Activated CD4-positive, alpha-beta T cell treated with anti-CD3 and anti-CD28 coated beads, Interleukin-2, amount 50 U/mL, for 4 hours (primary cell): ENCODE data around the gene FOXL1.

Source experiments
- DNase-seq, 2 experiments: peaks; one replicate each; pipeline ENCODE4 v3.0.0-alpha.2; 2020

The FOXL1 gene

DNA sequence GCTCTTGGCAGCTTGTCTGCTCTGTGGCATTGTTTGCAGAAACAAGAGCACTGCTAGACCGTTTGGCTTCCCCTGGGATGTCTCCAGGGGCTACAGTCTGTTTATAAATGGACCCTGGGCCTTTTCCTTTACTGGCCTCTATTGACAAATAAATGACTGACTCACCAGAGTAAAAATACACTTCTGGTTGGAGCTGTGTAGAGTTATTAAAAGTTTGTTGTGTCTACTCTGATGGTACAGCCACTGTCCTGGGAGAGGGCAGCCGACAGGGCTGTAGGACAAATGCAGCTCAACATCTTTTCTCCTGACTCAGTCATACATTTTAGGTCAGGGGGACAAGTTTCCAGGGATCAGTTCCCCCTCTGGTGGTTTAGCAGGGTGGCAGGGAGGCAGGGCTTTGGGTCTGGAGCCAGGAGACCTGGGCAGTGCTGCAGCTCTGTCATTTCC lies 30.0 kb downstream of the FOXL1 start:
- DNase-seq: no peak

DNA sequence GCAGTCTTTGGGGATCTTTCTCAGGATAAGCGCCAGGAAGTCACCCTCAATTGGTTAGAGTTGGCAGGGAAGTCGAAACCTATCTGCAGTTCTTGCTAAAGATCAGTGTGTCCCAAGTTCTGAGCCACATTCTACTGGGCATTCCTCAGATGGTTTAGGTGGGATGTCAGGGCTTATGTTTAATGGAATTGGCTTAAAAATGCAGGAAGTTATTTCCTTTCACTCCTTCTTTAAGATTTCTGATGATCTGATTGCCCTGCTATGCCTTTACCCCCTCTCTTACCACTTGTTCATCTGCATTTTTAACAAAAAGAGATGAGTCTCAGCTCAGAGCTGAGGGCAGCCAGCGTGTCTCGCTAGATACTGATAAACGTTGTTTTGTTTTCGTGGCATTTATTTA lies 30.8 kb downstream of the FOXL1 start:
- DNase-seq: no peak

DNA sequence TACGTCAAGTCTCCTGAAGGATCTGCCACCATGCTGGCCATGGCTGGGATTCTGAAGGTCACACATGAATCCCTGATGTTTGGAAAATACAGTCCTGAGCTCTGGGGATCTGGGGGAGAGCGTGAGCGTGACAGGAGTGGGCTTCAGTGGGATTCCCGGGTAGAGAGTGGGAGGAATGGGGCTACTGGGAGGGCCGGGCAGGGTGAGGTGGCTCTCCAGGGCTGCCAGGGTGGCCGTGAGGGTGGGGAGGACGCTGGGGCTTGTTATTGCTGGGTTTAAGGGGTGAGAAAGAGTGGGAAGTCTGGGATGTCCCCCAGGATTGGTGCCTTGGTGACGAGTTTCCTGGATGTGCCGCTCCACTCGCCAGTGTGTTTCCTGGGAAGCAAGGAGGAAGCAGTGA lies 31.3 kb downstream of the FOXL1 start:
- DNase-seq: no peak

DNA sequence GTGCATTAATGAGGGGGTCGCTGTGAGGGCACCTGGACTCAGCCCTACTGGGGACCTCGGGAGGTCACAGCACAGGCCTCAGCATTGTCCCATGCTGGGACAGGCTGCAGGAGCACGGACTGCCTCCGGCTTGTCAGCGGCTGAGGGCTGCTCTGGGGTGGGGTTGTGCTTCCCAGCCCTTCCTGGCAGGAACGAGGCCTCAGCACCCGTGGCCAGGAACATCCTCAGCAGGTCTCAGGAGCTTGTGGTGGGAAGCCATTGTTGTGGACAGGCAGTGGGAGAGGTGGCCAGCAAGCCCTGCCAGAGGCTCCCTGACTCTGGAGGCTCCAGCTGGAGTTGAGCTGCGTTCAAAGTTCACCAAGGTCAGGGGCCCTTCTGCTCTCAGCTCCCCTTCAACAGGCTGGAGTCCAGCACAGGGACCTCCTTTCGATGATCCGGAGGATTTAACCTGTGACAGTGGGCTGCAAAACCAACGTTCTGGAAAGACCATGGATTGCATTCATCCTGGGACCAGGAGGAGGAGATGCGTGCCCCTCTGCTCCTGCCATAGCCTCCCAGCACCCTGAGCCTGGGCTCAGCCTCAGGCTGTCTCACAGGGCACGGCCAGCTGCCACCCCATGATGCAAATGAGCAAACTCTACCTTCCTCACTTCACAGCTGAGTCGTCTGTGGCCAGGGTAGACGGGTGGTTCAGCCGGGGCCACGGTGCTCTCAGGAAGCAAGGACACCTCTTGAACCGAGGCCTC lies 32.6 kb downstream of the FOXL1 start:
- DNase-seq: no peak

DNA sequence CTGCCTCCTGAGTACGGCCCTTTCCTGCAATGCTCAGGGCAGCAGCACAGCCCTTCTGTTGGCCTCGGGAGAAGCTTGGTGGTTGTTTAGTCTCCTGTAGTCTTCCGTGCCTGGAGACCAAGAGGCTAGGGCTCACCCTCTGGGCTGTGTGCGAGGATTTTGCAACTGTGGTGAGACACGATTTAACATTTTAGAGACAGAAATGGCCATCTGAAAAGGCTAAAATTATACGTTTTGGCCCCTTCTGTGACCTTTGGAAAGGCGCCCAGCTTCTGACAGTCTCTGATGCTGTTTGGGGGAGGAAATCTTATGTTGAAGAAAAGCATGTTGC lies 33.1 kb downstream of the FOXL1 start:
- DNase-seq: no peak

DNA sequence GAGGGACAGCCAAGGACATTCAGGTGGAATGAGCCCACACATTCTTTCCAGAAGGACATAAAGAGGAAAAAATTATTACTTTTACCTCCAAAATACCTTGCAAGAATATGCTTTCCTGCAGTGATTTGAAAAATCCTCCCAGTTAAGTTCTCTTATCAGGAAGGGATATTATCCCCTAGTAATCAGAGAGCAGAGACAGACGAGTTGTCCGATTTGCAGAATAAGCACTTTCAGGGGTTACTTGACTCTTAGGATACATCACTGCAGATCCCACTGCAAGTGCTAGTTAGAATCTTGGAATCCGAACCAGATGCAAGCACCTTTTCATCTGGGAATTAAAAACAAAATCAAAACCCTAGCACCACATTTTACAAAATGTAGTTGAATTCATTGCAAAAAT lies 33.6 kb downstream of the FOXL1 start:
- no peak for DNase-seq

DNA sequence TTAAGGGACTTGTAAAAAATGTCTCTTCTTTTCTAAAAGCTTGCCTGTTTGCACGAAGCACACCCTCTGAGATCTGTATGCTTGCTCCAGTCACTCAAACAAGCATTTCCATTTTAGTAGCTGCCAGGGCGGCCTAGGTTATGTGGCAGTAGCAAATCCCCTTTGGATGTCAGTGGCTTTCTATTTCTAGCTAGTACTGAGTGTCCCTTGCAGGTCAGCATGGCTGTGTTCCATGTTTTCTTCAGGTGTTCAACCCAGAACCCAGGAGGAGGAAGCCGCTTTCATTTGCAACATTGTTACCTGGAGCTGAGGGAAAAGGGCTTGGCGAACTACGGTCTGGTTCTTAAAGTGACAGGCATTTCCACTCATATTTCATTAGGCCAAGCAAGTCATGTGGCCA lies 36.4 kb downstream of the FOXL1 start:
- DNase-seq: no peak

DNA sequence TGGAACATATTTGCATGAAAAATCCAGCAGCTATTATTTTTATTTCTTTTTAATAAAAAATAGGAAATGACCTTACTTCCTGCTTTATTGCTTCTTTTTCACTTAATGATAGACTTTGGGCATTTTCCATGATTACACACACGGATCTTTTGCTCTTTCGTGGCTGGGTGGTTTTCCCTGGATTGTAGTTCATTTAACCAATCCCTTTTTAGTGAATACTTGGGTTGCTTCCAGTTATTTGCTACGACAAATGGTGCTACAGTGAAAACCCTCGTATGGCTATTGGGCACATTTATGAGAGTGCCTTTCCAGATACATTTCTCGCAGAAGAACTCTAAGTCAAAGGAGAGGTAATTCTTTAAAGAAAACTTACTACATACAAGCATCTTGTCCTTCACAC lies 38.6 kb downstream of the FOXL1 start:
- no peak for DNase-seq

DNA sequence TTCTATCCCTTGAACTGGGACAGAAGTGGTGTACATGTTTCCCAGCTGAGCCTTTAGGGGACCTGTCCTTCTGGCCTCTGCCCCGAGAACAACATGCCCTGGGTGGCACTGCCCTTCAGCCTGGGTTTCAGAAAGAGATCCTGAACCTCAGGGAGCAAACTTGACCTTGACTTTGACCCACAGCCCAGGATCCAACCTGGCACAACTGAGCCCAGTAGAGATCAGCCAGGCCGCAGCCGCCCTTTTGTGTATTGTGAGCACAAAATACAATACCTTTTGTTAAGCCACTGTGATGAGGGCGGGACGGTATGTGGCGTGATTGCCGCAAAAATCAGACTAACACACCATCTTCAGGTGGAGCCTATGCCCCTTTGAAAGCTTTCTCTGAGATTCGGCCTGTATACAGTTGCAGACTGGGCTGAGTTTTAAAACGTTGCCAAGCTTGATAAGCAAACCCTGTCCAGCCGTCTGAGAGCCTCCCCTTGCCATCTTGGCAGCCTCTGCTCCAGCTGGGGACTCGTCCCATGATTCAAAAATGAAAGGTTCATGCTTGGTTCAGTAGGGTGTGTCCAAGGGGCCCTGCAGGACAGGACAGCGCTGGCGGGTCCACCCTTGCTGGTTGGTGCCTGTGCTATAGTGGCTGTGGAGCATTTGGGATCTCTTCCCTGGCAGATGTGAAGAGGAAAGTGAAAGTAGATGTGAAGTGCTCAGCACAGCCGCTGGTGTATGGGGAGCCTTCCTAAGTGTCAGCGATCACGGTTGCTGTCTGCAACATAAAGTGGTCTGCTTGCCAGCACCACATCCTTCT lies 40.3 kb downstream of the FOXL1 start:
- no peak for DNase-seq

DNA sequence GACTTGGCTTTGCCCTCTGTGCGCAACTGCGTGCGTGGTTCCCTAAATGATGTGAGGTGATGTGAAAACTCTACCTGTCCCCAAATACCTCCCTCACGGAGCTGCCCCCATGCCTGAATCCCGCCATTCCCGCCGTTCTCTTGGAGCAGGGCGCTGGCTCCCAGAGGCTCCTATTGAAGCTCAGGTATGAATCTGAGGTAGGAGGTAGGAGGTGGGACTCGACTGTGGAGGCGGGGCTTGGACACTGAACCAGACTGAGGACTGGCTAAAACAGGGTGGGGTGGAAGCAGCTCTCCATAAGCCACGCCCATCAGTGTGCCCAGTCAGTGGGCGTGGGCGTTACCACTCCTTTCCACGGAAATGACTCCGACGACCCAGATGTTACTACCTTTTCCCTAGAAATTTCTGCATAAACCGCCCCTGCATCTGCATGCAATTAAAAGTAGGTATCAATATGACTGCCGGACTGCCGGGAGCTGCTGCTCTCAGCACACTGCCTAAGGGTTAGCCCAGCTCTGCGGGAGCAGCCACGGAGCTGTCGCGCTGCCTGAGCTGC lies 41.0 kb downstream of the FOXL1 start:
- no peak for DNase-seq

DNA sequence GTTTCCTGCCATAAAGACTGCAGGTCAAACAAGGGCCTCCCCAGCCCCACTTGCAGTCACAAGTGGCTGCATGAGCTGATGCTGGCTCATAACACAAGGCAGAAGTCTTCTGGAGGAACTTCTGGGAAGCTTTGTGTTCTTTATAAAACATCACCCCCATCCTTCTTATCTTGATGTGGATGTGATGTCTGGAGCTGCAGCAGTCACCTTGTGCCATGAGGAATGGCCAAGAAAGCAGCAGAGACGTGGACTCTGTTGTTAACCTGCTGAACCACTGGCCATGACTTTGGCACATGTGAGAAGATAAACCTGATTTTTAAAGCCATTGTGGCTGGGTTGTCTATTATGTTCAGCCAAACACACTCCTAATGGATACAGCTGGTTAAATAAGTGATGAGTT lies 41.8 kb downstream of the FOXL1 start:
- DNase-seq: no peak

DNA sequence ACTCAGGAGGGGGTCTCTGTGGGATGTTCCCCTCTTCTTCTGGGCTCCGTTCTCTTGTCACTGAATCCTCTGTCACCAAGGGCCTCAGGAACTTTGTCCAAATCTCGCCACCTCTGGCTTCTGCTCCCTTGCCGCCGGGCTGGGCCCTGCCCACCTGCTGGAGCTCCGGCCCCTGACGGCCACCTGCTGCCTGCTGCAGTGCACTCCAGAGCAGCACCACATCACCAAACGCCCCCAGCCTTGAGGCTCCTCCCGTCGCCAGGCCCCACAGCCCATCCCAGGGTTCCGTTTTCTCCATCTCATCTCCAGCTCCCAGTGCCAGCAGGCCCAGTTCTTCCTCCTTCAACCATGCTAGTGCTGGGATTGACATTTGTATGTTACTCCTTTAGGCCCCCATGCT lies 43.6 kb downstream of the FOXL1 start:
- DNase-seq: no peak

DNA sequence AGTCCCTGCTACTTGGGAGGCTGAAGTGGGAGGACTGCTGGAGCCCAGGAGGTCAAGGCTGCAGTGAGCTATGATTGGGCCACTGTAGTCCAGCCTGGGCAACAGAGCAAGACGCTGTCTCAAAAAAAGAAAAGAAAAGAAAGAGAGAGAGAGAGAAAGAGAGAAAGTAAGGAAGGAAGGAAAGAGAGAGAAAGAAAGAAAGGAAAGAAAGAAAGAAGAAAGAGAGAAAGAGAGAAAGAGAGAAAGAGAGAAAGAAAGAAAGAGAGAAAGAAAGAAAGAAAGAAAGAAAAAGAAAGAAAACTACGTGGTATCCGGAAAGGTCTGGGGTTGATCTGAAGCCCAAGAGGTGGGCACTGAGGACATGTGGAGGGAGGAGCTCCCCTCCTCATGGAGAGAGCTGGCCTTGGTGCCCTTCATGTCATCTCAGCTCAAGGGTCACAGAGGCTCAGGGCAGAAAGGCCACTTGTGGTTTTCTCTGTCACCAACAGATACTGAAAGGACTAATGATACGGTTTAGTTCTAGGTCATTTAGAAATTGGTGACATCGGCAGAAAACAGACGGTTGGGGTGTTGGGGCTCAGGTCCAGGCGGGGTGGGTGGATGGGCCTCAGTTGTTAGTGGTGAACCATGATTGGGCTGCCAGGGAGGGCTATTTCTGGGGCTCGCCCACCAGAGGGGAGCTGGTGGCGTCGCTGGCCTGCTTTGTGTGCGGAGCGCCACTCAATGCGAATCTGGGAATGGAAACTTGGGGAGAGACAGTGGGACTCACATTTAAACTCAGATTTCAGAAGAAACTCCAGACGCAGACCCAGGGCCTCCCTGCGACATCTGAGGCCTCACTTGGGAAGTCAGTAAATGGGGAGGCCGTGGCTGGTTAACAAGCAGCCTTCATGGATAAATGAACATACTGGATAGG lies 44.6 kb downstream of the FOXL1 start:
- no peak for DNase-seq

DNA sequence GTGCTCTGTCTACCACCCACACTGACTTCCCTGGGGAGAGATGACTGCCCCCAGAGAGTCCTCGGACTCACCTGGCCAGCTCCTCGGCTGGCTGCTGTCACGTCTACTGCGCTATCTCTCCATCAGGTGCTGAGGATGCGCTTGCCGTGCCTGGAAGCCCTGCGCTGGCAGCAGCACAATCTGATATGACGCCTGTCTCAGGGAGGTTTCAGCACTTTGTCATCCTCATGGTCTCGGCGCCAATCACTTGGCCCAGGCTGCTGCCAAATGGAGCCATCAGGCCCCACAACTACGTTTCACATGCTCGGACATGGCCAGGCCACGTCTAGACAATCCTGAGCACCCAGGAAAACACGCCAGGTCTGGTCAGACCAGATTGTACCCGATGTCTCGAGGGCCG lies 46.7 kb downstream of the FOXL1 start:
- DNase-seq: no peak

DNA sequence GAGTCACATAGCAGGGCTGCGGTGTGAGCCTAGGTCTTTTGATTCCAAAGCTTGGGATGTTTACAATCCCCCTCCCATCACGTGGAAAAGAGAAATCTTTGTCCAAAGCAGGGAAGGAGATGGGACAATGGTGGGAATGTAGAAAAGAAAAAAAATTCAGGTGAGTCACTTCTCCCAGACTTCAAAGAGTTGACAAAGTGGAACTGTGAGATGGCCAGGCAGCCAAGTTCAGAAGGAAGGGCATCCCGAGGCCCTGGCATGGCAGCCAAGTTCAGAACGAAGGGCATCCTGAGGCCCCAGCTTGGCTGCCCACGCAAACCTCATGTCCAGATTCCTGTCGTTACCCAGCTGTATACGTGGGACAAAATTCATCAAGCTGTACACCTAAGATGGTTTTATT lies 47.5 kb downstream of the FOXL1 start:
- no peak for DNase-seq

DNA sequence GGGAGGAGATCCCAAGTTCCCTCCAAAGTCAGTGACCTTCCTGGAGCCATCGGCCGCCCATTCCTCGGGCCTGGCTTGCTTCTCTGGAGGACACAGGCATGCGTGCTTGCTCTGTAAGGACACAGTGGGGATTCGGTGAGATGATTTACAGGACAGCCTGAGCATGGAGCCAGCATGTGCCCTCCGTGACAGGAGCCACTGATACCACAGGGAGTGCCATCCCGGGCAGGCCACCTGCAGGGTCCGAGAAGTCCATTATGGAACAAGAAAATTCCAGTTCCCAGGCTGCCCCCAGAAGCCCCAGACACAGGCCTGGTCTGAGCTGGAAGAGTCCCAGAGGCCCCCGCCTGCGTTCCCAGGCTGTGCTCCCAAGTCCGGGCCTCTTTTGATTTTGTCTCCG lies 47.9 kb downstream of the FOXL1 start:
- no peak for DNase-seq

DNA sequence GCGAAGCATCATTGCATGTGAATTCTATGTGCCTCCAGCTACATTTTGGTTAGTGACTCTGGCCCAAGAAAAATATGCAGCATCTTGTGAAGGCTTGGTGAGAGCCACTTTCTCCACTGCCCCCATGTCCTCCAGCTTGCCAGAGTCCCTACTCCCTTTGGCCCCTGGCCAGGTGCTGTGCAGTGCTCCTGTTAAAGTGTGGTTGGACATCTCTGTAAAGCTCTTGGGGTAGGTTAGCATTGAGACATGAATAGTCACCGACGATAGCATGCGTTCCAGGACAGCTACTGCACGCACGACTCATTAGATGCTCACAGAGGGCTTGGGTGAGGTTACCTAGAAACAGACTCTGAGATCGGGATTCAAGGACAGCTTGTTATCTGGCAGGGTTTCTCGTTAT lies 48.6 kb downstream of the FOXL1 start:
- no peak for DNase-seq

DNA sequence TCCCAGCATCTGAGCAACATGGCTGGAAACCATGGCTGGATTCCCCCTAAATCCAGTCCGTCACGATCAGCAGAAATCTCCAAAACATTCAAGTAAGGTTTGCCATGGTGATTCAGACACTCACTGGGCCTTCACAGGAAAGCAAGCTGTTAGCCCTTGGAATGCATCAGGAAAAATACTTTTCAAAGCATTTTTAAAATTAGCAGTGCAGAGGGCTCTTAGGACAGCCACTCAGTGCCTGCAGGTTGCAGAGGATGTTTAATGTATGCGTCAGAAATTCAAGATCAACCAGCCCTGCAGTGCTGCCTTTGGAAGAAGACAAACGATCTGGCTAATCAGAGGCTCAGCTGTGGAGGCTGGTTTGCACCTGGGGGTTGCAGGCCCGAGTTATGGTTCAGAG lies 50.3 kb downstream of the FOXL1 start:
- DNase-seq: no peak

DNA sequence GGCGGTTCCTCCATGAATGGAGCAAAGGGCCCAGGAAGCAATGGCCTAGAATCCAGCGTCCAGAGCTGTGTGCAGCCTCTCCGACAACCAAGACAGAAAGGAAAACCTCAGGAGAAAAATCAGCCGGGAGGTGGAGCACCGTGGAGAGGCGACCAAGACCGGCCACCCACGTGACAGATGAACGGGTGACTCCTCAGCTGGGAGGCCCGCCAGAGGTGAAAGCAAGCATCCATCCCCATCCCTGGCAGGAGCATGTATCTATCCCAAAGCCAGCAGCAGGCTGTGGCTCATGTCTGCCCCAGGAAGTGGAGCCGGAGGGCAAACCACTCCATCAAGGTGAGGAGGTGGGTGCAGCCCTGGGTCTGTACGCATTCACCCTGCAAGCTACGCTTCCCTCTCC lies 52.1 kb downstream of the FOXL1 start:
- DNase-seq: no peak

DNA sequence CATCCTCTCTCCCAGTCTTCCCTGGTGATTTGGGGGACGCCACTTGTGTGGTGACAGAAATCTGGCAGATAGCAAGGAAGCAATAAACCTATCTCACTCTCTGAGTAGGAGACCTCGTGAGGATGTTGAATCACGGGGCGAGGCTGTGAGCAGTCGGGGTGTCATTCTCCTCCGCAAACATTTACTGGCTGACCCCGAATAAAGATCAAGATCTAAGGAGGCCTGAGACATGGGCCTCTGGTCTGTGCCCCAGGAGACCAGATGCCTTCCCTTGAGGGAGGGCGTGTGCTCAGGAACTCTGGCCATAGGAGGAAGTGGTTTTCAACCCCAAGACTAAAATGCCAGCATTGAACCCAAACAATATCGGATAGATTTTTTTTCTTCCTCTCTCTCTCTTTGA lies 53.1 kb downstream of the FOXL1 start:
- DNase-seq: no peak
